H1 (cell line): ENCODE data around the gene URAD. TPM values are rescaled to one million over a fixed set of nuclear protein-coding genes. Genes with fewer than 3 reads are reported as not detected.

Source experiments
- ASH2L ChIP-seq: fragments of 200-600, 300-600 bp; sonication (generic); IDR thresholded peaks from one replicate; pipeline ENCODE4 v1.7.1; 2017; ENCODE audit warnings: low read length
- BACH1 ChIP-seq: IDR thresholded peaks from 2 replicates; pipeline ENCODE4 v1.6.1; 2012; ENCODE audit warnings: low read length, improper control_type of control experiment
- RNF2 ChIP-seq: fragments of 200-900, 300-1000 bp; sonication (generic); IDR thresholded peaks from 2 replicates; pipeline ENCODE4 v1.7.1; 2016; ENCODE audit warnings: borderline replicate concordance, low read depth, mild to moderate bottlenecking, antibody characterized with exemption, low read length; ENCODE audit not compliant: poor library complexity, severe bottlenecking; ENCODE audit errors: missing control alignments
- RXRA ChIP-seq: IDR thresholded peaks from 2 replicates; pipeline ENCODE4 v1.6.1; 2011; ENCODE audit warnings: low read depth, mild to moderate bottlenecking, low read length, moderate library complexity; ENCODE audit not compliant: insufficient read depth
- SAP30 ChIP-seq: fragments of 300-600 bp; sonication (generic); IDR thresholded peaks from 2 replicates; pipeline ENCODE4 v1.7.1; 2012; ENCODE audit warnings: low read length, moderate library complexity, mild to moderate bottlenecking, inconsistent platforms; ENCODE audit not compliant: insufficient read depth, insufficient replicate concordance
- SIRT6 ChIP-seq: IDR thresholded peaks from one replicate; pipeline ENCODE4 v1.7.1; 2012; ENCODE audit warnings: low read length, inconsistent platforms
- TEAD4 ChIP-seq: IDR thresholded peaks from 2 replicates; pipeline ENCODE4 v1.6.1; 2012; ENCODE audit warnings: low read depth, low read length, inconsistent platforms, mixed read lengths
- ZNF274 ChIP-seq: IDR thresholded peaks from 2 replicates; pipeline ENCODE4 v1.7.0; 2012; ENCODE audit warnings: low read length, borderline replicate concordance; ENCODE audit errors: extremely low read depth
- polyA plus RNA-seq, 7 experiments: library from polyadenylated mRNA; depleted of rRNA in 3 of 7; stranded (reverse) in 5 of 7; unstranded in 2 of 7; fragments of >200 nt in 5 of 7; fragments of 200-250 nt in 2 of 7; gene quantifications; 1 replicate in 5 of 7; 2 replicates in 1 of 7; 4 replicates in 1 of 7; pipeline versions ENCODE4 v1.2.1 to v1.2.3, GENCODE V29; 2011 to 2013; ENCODE audit warnings: missing spikeins in 2 of 7, mixed read lengths in 2 of 7
- total RNA-seq: library from RNA; stranded (reverse); fragmentation: NEBNext Ultra II Directional; extraction: Animal tissue kit (Norgen Biotek cat#: 25700); gene quantifications from 2 replicates; pipeline ENCODE4 v1.2.1, GENCODE V29; 2021
- TF ChIP-seq, protein P1 (sequence below): fragments of 300-600 bp; sonication (generic); IDR thresholded peaks from 2 replicates; pipeline ENCODE4 v1.7.1; 2012; ENCODE audit warnings: low read length, moderate library complexity, mild to moderate bottlenecking, inconsistent platforms; ENCODE audit not compliant: insufficient replicate concordance

Gene URAD
- total and polyA plus RNA-seq, 2 of the 8 experiments (the other 6 are each of a cell fraction or from before 2014, with no cell fraction given): not detected

DNA sequence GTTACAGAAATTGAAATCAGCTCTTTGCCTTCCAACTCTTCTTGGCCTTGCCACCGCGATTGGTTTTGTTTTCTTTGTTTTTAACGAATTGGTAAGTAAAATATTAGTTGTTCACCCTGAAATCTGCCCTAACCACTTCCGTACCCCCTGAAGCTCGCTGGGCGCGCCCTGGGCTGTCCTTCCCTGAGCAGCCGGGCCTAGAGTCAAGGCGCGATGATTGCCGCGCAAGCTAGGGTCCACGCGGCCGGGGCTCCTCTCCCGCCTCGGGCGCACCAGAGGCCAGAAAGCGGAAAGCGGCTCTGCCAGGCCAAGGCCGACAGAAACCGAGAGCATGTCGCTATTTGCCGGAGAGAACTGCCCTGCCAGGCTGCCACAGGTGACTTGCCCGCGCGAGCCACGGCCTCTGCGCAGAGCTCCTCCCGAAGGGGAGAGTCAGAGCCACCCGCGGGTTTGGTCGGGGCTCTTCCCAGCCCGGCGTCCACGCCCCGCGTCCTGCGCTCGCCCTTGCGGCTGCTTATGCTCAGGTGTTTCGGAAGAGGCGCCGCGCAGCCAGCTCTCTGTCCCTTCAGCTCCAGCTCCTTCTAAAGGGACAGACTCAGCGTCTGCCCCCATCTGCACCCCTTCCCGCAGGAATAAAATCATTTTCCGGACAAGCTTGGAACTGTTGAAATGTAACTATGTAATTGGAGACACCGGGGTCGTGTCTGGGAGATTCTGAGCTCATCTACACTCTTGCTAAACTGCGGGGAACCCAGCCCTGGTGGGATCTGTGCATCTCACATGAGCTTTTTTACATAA is 12.7 kb downstream of the URAD start (continued):
- TF ChIP-seq, protein P1, sequence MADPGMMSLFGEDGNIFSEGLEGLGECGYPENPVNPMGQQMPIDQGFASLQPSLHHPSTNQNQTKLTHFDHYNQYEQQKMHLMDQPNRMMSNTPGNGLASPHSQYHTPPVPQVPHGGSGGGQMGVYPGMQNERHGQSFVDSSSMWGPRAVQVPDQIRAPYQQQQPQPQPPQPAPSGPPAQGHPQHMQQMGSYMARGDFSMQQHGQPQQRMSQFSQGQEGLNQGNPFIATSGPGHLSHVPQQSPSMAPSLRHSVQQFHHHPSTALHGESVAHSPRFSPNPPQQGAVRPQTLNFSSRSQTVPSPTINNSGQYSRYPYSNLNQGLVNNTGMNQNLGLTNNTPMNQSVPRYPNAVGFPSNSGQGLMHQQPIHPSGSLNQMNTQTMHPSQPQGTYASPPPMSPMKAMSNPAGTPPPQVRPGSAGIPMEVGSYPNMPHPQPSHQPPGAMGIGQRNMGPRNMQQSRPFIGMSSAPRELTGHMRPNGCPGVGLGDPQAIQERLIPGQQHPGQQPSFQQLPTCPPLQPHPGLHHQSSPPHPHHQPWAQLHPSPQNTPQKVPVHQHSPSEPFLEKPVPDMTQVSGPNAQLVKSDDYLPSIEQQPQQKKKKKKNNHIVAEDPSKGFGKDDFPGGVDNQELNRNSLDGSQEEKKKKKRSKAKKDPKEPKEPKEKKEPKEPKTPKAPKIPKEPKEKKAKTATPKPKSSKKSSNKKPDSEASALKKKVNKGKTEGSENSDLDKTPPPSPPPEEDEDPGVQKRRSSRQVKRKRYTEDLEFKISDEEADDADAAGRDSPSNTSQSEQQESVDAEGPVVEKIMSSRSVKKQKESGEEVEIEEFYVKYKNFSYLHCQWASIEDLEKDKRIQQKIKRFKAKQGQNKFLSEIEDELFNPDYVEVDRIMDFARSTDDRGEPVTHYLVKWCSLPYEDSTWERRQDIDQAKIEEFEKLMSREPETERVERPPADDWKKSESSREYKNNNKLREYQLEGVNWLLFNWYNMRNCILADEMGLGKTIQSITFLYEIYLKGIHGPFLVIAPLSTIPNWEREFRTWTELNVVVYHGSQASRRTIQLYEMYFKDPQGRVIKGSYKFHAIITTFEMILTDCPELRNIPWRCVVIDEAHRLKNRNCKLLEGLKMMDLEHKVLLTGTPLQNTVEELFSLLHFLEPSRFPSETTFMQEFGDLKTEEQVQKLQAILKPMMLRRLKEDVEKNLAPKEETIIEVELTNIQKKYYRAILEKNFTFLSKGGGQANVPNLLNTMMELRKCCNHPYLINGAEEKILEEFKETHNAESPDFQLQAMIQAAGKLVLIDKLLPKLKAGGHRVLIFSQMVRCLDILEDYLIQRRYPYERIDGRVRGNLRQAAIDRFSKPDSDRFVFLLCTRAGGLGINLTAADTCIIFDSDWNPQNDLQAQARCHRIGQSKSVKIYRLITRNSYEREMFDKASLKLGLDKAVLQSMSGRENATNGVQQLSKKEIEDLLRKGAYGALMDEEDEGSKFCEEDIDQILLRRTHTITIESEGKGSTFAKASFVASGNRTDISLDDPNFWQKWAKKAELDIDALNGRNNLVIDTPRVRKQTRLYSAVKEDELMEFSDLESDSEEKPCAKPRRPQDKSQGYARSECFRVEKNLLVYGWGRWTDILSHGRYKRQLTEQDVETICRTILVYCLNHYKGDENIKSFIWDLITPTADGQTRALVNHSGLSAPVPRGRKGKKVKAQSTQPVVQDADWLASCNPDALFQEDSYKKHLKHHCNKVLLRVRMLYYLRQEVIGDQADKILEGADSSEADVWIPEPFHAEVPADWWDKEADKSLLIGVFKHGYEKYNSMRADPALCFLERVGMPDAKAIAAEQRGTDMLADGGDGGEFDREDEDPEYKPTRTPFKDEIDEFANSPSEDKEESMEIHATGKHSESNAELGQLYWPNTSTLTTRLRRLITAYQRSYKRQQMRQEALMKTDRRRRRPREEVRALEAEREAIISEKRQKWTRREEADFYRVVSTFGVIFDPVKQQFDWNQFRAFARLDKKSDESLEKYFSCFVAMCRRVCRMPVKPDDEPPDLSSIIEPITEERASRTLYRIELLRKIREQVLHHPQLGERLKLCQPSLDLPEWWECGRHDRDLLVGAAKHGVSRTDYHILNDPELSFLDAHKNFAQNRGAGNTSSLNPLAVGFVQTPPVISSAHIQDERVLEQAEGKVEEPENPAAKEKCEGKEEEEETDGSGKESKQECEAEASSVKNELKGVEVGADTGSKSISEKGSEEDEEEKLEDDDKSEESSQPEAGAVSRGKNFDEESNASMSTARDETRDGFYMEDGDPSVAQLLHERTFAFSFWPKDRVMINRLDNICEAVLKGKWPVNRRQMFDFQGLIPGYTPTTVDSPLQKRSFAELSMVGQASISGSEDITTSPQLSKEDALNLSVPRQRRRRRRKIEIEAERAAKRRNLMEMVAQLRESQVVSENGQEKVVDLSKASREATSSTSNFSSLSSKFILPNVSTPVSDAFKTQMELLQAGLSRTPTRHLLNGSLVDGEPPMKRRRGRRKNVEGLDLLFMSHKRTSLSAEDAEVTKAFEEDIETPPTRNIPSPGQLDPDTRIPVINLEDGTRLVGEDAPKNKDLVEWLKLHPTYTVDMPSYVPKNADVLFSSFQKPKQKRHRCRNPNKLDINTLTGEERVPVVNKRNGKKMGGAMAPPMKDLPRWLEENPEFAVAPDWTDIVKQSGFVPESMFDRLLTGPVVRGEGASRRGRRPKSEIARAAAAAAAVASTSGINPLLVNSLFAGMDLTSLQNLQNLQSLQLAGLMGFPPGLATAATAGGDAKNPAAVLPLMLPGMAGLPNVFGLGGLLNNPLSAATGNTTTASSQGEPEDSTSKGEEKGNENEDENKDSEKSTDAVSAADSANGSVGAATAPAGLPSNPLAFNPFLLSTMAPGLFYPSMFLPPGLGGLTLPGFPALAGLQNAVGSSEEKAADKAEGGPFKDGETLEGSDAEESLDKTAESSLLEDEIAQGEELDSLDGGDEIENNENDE: no peak
- no peak for TF ChIP-seq TEAD4
- no peak for TF ChIP-seq SAP30
- peak; percentile 100 for TF ChIP-seq RNF2
- TF ChIP-seq ASH2L: no peak
- no peak for TF ChIP-seq BACH1
- no peak for TF ChIP-seq RXRA
- no peak for TF ChIP-seq ZNF274
- TF ChIP-seq SIRT6: no peak
